Stomach (tissue), 4 donors: ENCODE results near the gene SH3RF3.

Experiments
- CTCF ChIP-seq, 7 experiments: fragments of 450-650 bp in 4 of 7; fragments of 200-600 bp in 3 of 7; sonication (generic) in 3 of 7; IDR thresholded peaks; one replicate each; pipeline ENCODE4 v1.5.1; 2016 to 2019; ENCODE audit warnings: antibody characterized with exemption in 7 of 7, control low read depth in 2 of 7, mild to moderate bottlenecking in 1 of 7
- EP300 ChIP-seq: sonication (generic); formaldehyde crosslinking; IDR thresholded peaks from one replicate; pipeline ENCODE4 v1.6.1; 2017; ENCODE audit warnings: antibody characterized with exemption
- POLR2A ChIP-seq, 4 donors: fragments of 450-650 bp; IDR thresholded peaks; one replicate each; pipeline ENCODE4 v1.6.1; 2016; ENCODE audit warnings: antibody characterized with exemption in 4 of 4, control low read depth in 2 of 4, mild to moderate bottlenecking in 1 of 4, moderate library complexity in 1 of 4

- TF ChIP-seq POLR2A (IDR thresholded peaks at IDR 0.05) (no peak), CTCF (IDR thresholded peaks at IDR 0.05) (no peak), EP300 (no peak)
These were observed 4.7 kb downstream of the SH3RF3 start for GRCh38 chr2:109133746-109134145.
